HG03575 (cell line): ENCODE data around the gene ZNF775.
A peak's percentile ranks its signal among the peaks of the same experiment; 100 is the strongest.

ENCODE experiments used
- ATAC-seq: cut with Tn5 transposase; IDR thresholded peaks from one replicate; pipeline ENCODE4 v1.9.1; 2021; ENCODE audit not compliant: unreplicated experiment, insufficient number of reproducible peaks, low FRiP score; ENCODE audit errors: extremely low read depth

Gene ZNF775

DNA sequence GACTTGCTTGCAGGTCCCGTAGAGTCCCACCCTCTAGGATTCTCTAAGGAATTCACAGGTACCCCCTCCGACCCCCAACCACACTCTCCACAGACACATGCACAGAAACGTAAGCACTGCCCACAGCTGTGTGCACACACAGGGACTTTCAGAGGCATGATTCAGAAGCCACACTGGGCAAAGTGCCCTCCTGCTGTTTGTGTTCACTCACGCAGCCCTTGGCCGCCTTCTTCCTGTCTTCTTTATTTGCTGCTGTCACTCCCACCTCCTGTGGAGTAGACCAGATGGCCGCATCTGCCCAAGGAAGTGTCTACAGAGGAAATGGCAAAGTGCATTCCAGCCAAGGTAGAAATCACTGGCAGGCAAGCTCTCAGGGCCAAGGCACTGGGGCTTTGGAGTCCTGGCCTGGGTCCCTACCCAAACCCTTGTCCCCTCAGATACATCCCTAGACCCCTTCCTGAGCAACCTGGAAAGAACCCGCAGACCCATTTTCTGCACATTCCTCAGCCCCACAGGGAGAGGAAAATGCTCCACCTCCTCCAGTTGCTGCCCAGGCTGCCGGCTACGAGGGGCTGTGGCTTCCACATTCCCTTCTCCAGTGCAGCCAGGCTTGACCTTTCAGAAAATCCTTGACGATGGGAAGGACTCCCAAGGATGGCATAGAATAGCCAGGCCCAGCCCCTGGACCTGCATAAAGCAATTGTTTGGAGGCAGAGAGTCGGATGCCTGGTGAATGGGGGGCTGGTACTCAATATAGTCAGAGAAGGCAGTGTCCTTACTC is 49.7 kb downstream of the ZNF775 start:
- no peak for ATAC-seq

DNA sequence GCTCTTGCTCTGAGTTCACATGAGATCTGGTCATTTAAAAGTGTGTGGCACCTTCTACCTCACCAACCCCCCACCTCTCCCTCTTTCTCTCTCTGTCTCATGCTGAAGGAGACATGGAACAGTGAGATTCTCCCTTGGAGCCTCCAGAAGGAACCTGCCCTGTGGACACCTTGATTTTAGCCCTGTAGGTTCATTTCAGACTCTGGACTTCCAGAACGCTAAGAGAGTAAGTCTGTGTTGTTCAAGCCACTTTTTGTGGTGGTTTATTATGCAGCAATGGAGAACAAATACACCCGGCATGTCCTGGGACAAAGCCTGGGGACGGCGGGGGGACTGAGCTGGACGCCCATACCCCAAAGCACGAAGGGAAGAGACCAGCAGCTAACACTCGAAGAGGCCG is 50.6 kb downstream of the ZNF775 start:
- no peak for ATAC-seq

DNA sequence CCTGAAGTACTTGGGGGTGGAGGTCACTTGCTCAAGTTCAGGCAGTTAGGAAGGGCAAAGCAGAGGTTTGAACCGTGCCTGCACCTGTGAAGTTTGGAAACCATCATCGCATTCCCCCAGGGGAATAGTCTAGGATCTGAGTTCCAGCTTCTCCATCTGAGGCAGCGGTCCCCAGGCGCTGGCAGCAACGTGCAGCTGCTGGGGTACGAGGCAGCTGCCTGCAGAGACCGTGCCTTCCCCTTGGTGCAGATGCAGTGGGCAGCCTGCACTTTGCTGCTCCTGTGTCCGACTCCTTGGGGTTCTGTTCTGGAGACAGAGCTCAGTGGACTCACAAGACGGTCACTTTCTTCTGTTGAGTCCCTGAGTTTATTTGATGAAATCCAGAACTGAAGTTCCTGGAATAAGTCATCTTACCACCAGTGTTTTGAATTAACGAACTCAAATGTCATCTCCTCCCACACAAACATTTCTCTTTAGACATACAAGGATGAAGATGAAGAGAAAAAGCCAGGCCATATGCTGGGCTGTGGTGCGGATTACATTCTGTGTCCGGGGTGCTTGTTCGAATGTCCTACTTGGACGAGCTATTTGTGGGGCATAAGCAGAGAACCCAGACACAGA is 51.4 kb downstream of the ZNF775 start:
- ATAC-seq: no peak

DNA sequence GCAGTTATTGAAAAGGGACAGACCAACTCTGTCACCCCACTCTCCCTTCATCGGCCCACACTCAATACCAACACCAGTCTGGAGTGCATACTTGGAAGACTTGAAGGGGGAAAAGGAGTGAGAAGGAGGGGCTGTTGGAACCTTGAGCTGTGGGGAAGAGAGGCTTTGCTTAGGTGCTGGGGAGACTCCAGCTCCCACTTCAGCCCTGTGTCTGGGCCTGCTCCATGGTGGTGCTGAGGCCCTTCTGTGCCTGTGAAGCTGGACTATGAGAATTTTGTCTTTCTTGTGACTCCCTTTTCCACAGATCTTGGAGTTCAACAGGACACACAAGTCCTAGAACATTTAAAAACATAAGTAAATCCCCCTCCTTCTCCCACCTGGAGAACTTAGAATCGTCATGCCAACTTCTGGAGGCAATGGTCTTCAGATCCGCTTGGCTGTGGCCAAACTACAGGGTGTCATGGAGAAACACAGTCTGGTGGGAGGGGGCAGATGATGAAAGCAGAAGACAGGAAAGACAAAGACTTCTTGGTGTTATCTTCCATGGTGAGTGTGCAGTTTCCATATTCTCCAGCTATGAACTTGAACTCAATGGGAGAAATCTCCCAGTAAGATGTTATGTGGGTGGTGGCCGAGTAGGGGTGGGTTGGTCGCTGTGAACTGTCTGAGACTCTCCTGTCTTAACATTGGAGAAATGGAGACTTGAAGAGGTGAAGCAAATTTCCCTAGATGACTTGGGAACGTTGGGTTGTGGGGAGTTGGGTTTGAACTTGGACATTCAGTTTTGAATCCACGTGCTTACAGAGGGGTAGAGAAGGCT is 52.9 kb downstream of the ZNF775 start:
- no peak for ATAC-seq

DNA sequence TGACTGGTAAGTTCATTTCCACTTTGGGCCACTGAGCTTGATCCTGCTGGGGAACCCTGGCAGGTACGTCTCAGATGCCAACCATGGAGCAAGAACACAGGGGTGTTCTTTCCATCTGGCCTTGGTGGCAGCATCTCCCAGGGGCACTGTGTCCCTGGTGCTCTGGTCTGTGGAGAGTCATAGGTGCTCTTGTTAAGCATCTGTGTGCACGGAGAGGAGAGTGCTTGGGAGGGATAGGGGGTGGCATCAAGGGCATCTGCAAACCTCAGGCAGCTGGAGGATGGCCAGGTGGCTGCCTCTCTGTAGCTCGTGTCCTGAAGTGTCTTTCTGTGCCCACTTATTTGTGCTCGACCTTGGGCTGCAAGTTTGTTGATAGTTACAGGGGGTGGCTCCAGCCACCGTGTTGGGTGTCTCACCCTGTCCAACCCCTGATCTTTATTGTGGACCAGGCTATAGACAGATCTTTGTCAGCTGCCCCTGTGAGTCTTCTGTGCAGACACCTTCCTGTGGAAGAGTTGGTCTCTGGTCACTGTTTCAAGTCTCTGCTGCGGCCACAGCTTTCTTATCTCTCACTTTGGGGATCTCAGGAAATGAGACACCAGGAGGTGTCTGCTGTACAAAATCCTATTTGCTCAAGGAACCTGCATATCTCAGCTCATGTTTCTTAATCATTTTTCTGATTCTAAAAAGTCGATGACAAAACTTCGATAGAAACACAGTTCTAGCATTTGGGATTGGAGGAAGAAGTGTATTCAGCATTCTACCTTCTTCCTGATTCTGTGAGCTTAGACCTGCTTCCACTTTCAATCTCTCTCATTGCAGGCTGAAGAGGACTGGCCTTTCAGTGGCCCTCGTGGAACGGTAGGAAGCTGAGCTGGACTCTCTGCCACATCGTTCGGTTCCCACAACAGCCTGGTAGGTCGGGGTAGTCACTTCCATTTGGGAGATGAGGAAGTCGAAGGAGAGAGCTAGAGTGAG is 54.1 kb downstream of the ZNF775 start:
- ATAC-seq: no peak

DNA sequence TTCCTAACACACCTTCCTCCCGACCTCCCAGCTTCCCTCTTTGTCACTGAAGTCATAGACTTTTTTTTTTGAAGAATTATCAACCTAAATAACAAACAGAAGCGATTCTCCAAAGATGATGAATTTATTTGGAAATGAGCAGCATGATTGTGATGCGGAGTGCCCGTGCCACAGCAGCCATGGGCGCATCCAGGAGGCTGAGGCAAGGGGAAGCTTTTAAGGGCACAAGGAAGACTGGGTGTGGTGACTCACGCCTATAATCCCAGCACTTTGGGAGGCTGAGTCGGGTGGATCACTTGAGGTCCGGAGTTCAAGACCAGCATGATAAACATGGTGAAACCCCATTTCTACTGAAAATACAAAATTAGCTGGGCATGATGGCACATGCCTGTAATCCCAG is 55.1 kb downstream of the ZNF775 start:
- ATAC-seq: no peak

DNA sequence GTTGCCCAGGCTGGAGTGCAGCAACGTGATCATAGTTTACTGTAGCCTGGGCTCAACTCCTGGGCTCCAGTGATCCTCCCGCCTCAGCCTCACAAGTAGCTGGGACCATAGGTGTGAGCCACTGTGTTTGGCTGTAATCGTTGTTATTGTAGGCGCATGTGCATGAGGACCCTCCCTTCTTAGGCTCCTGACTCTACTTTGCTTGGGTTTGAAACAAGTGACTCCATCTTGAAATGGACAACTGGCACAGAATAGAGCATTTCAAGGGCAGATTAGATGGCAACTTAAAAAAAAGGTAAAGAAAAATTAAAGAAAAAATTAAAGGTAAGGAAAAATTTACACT is 55.9 kb downstream of the ZNF775 start:
- no peak for ATAC-seq

DNA sequence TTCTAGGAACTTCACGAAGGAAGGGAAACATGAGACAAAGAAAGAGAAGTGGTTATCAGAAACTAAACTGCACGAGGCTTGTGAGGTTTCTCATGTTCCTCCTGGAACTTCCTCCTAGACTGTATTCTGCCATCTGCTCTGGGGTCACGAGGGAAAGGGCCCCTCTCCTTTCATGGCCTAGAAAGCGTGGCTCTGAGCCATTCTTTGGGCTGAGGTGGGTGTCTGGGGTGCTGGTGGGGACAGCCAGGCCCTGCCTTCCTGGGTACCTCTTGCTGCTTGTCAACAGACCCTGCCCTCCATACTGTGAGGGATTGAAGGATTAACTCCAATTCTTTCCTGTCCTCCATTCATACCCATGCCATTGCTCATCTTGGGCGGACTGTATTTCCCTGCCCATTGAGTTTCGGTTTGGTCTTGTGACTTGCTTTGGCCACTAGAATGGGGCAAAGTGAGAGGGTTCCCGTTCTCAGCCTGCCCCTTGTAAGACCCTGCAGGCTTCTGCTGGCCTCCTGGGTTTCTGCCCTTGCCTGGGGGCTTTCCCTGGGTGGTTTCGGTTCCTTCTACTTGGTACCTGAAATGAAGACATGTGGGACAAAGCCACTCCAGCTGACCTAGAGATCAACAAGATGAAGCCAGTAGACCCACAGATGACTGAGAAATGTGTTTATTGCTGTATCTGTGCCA is 56.4 kb downstream of the ZNF775 start:
- peak; percentile 90 for ATAC-seq

DNA sequence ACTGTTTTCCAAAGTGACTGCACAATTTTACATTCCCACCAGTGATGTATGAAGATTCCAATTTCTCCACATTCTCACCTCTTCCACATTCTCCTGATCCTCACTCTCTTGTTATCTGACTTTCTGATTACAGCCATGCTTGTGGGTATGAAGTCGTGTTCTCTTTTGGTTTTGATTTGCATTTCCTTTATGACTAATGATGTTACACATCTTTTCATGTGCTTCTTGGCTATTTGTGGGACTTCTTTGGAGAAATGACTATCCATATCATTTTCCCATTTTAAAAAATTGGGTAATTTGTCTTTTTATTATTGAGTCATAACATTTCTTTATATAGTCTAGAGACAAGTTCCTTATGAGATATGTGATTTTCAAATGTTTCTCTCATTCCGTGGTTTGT is 60.8 kb downstream of the ZNF775 start:
- no peak for ATAC-seq

DNA sequence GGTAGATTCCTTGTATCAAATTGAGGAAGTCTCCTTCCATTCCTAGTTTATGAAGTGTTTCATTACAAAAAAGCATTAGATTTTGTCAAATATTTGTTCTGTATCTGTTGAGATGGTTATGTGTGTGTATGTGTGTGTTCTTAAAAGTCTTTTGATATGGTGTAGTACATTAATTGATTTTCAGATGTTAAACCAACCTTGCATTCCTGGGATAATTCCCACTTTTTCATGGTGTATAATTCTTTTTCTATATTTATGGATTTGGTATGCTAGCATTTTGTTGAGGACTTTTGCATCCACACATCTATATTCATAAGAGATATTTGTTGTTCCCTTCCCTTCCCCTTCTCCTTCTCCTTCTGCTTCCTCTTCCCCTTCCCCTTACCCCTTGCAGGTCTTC is 62.4 kb downstream of the ZNF775 start:
- no peak for ATAC-seq

DNA sequence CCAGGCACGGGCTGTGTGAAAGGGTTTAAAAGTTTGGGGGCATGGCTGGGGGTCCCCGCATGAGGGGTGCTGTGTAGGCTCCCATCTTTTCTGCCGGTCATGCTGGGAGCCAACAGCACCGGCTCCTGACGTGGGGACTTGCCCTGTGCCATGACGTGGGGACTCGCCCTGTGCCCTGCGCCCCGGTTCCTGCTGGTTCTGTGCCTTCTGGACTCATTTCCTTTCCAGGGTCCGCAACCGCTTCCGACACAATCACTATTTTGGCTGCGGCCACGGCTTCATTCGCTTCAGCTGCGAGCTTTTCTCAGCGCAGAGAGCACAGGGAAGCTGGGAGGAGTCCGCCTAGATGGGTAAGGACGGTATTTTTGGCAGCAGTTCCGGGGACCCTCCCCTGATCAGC is 63.7 kb downstream of the ZNF775 start:
- no peak for ATAC-seq

DNA sequence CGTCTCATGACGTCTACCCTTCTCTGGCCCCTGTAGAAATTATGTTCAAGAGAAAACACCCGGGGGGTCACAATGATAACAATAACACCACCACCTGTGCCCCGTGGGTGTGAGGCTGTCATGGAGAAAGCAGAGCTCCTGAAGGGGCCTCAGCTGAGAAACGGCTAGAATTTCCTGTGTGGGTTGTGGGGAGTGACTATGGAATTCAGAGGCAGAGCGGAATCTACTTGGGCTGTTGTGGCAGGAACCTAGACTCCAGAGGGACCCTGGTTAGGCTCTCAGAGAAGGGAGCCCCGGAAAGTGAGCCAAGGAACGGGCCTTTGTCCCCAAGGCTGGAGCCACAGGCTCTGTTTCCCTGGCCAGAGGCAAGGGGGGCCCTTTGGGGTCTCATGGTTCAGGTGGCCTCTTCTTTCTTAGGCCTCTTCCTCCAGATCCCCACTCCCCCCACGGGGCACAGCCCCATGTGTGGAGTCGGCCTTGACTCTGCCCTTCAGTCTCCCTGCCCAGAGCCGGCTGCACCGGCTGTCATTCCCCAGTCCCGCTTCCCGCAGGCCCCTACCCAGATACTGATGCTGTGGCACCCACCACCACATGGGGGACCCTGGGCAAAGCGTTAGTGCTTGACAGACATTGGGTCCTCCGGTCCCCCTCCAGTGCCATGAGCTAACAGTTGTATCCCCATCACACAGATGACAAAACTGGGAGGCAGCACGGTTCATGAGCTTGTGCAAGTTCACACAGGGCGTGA is 64.8 kb downstream of the ZNF775 start:
- ATAC-seq: no peak

DNA sequence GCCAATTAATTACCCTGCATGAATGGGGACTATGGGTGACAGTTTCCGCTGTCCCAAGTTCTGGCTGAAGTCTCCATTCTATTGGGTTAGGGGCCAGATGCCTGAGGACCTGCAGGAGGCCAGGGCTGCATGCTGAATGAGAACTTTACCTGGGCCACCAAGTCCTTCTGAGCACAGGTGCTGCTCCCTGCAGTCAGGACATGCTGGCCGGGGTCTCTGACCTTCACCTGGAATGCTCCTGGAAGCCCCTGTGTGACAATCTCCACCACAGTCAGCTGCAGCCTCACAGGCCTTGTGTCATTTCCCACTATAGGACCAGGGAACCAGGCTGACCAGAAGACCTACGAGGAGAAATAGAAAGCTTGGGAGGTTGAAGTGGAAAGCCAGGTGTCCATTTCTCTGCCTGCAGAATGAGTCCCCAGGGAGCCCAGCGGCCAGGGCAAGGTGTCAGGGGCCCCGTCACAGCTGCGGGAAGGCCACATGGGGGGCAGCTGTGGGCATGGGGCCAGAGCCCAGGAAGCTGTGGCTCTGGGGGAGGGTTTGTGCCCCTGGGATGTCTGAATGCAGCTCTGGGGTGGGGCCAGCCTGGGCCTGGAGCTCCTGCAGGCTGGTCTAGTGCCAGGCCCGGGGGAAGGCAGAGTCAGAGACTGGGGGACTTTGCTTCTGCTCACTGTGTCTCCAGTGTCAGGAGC is 65.7 kb downstream of the ZNF775 start:
- no peak for ATAC-seq

DNA sequence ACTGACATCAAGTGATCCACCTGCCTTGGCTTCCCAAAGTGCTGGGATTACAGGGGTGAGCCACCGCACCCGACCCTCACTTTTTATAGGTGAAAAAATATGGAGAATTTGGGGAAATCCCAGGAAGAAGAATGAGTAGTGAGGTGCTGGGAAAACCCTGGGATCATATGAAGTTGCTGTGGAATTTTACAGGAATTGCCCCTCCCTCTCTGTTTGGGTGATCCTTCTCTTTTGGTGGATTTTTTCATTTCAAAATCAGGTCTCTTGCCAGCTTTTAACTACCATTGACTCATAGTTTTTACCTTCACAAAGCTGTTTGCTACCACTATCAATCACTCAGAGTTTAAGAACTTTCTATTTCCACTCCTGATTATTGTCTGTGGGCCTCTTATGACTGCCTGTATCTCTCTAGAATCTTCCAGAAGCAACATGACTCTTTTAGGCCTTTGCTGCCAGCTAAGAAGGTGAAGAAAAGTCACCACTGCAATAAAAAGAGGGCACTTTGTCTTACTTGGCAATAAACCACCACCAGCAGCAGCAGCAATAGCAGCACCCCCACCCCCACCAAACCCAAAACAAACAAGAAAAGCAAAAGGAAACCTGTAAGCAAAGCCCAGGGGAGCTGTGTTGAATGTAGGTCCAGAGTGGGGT is 67.3 kb downstream of the ZNF775 start:
- ATAC-seq: no peak
